GM10248 (cell line): Measurements from ENCODE around the gene LLGL1.
A peak's percentile ranks its signal among the peaks of the same experiment; 100 is the strongest.

Experiments used
- CTCF ChIA-PET: fragments of 300-600 bp; sonication (Branson Sonifier 250); formaldehyde crosslinking; extraction: SDS; loops from one replicate; lab custom pipeline; 2021; ENCODE audit warnings: antibody characterized with exemption; lab: Yijun Ruan, JAX
- POLR2A ChIA-PET: fragments of 350-650 bp; sonication (Branson Sonifier 250); formaldehyde crosslinking; extraction: SDS; loops from one replicate; lab custom pipeline; 2020; ENCODE audit warnings: antibody characterized with exemption; lab: Yijun Ruan, JAX
- DNase-seq: peaks from one replicate; pipeline ENCODE4 v3.0.0; 2012; ENCODE audit errors: extremely low spot score
- TF ChIP-seq, protein P1 (sequence below): IDR thresholded peaks from 2 replicates; pipeline ENCODE4 v1.5.1; 2012; ENCODE audit warnings: mild to moderate bottlenecking, low read depth; ENCODE audit errors: extremely low read depth, missing control alignments, control extremely low read depth

Gene LLGL1

DNA sequence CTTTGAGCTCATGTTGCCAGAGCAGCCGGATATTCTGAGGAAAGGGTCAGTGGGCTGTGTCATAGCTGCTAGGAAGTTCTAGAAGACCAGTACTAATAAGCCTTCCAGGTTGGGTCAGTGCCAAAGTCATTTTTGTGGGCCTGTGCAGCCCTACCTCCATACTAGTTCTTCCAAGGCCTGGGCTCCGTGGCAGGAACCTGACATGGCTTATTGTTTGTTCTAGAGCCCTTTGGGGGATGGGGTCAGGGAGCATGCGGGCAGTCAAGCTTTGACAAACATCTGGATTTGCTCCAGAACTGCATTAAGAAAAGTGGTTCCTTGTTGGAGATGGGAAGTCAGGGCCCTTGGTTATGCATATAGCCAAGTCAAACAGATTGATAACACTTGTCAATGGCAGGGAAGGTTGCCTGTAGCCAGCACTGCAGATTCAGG is 34.2 kb upstream of the LLGL1 start:
- POLR2A ChIA-PET: interaction anchor here (0.6 kb wide), 1 partner anchor 364 kb away, joined by 3 read pairs; no protein-coding TSS in a partner anchor
- CTCF ChIA-PET: interaction anchor here (0.8 to 2.0 kb wide), 8 partner anchors 10 to 49 kb away, joined by 3 to 6 read pairs (median 4); no protein-coding TSS in a partner anchor
- TF ChIP-seq, protein P1, sequence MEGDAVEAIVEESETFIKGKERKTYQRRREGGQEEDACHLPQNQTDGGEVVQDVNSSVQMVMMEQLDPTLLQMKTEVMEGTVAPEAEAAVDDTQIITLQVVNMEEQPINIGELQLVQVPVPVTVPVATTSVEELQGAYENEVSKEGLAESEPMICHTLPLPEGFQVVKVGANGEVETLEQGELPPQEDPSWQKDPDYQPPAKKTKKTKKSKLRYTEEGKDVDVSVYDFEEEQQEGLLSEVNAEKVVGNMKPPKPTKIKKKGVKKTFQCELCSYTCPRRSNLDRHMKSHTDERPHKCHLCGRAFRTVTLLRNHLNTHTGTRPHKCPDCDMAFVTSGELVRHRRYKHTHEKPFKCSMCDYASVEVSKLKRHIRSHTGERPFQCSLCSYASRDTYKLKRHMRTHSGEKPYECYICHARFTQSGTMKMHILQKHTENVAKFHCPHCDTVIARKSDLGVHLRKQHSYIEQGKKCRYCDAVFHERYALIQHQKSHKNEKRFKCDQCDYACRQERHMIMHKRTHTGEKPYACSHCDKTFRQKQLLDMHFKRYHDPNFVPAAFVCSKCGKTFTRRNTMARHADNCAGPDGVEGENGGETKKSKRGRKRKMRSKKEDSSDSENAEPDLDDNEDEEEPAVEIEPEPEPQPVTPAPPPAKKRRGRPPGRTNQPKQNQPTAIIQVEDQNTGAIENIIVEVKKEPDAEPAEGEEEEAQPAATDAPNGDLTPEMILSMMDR: no peak
- DNase-seq: no peak

DNA sequence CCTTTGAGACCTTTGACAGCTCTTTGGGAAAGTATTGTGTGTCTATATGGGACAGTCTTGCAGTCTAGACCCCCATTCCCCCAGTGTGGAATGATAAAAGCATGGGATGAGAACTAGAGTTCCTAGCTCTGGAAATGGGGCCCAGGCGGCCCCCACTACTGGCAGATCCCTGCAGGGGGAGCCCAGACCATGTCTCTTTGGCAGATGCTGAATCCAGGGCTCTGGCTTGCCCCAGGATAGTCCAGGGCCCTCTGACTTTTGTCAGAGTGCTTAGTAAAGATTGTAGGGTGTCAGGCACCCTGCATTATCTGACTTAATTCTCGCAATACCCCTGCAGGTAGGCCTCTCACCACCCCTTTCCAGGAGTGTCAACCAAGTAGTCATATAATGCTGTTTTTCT is 33.5 kb upstream of the LLGL1 start:
- ChIA-PET POLR2A (interaction anchor here (0.6 kb wide), 1 partner anchor 365 kb away, joined by 3 read pairs; no protein-coding TSS in a partner anchor), CTCF (interaction anchor here (0.8 to 1.7 kb wide), 9 partner anchors 9 to 50 kb away, joined by 3 to 4 read pairs (median 3); no protein-coding TSS in a partner anchor)
- DNase-seq: no peak

DNA sequence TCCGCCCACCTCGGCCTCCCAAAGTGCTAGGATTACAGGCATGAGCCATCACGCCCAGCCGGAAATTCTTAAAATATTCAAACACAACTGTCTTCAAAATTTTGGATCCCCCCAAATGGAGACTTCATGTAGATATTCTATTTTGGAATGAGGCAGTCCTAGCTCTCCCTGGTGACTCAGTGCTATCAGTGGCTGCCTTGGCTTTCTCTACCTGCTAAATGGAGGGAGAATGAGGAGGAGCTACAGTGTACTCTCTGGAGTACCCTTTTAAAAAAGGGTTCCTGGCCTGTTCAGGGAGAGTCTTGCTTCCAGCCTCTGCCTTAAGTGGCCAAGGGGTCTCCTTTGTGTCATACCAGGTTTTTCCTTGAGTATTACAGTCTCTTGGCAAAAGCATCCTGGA is 31.0 kb upstream of the LLGL1 start:
- ChIA-PET CTCF (interaction anchor here (1.1 to 1.7 kb wide), 3 partner anchors 9 to 24 kb away, joined by 3 to 6 read pairs (median 5); no protein-coding TSS in a partner anchor), POLR2A (no interaction called here)
- TF ChIP-seq, protein P1: no peak
- DNase-seq: no peak

More for the DNA sequence above, 33.5 kb upstream of the LLGL1 start:
- TF ChIP-seq, protein P1: peak; percentile 29

DNA sequence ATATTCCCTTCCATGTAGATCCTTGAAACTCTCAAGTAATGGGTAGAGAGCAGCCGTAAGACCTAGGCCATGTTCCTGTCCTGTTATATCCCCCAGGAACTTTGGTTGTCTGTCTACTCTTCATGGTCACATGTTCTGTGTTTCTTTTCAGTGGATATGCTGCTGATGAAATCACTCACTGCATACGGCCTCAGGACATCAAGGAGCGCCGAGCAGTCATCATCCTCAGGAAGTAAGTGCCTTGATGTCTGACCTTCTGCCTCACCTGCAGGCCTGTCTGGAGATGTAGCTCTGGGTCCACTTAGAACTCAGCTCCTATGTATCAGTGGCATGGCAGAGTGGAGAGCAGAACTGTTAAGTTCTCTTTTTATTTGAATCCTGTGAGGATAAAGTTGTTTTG is 30.6 kb upstream of the LLGL1 start:
- CTCF ChIA-PET: interaction anchor here (1.1 to 1.6 kb wide), 2 partner anchors 9 to 23 kb away, joined by 3 to 5 read pairs; no protein-coding TSS in a partner anchor
- POLR2A ChIA-PET: no interaction called here
- DNase-seq: no peak
- TF ChIP-seq, protein P1: no peak

DNA sequence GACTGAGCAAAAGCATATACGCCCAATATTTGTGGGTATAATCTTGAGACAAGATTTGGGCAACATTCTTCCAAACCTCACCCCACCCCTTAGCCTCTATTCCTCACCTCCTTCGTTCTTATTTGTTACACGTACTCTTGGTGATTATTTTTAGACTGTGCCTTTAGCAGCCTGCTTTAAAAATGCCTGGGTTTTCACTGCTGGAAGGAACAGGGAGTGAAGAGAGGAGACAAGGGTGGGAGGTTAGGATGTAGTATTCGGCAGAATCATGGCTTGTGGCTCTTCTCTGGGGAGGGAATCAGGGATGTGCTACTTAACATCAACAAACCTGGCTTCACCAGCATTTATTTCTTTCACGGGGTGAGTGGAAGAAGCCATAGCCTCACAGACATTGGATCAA is 30.2 kb upstream of the LLGL1 start:
- TF ChIP-seq, protein P1: no peak
- CTCF ChIA-PET: interaction anchor here (1.6 kb wide), 1 partner anchor 23 kb away, joined by 5 read pairs; no protein-coding TSS in a partner anchor
- POLR2A ChIA-PET: no interaction called here

DNA sequence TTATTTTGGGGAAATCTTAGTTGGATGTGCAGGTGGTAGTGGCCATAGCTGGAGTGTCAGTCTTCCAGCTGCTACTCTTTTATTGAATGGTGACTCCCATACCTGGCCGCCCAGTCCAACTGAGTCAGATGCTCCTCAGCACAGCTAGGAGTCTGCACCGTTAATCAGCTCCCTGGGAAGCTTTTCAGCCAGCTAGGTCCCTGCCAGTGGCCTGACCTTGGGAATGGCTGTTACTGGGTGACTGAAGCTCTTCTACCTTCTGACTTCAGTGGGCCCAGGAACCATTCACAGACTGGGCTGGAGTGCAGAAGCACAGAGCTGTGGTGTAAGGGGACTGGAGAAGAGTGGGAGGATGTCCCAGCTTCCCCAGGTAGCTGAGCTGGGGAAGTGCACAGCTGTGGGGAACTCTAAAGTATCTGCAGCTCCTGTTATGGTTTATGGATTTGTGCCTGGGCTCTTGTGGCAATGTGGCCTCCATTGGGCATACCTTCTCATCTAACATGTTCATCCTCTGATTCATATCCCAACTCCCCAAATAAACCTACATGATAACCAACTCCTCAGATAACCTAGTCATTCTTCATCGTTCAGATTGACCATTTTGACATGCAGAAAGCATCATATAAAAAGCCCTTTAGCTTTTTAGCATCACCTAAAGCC is 27.8 kb upstream of the LLGL1 start:
- CTCF ChIA-PET: interaction anchor here (1.1 to 5.0 kb wide), 8 partner anchors 8 to 57 kb away, joined by 3 to 27 read pairs (median 4); partner anchors contain the start of gene ALKBH5

More for the DNA sequence above, 30.2 kb upstream of the LLGL1 start:
- no peak for DNase-seq

More for the DNA sequence above, 27.8 kb upstream of the LLGL1 start:
- POLR2A ChIA-PET: no interaction called here
- TF ChIP-seq, protein P1: no peak
- no peak for DNase-seq
